WERI-Rb-1 (cell line): ENCODE results near the gene MCTS1.
"Not testable (repeated sequence)": the region's sequence is repeated elsewhere in the genome, so short reads cannot be mapped to it uniquely, and the experiment has no call there.

ENCODE experiments used
- DNase-seq: peaks from one replicate; pipeline ENCODE4 v3.0.0-alpha.2; 2020
- H3K27ac ChIP-seq: fragments of 250-450 bp; sonication (Bioruptor Pico); 2 replicates; pipeline ENCODE4 v1.5.1; 2020; ENCODE audit warnings: mild to moderate bottlenecking, moderate library complexity
- H3K27me3 ChIP-seq: fragments of 250-450 bp; sonication (Bioruptor Pico); 2 replicates; pipeline ENCODE4 v1.5.1; 2021; ENCODE audit warnings: mild to moderate bottlenecking, low read depth, moderate library complexity; ENCODE audit not compliant: insufficient read depth, severe bottlenecking
- H3K36me3 ChIP-seq: fragments of 250-450 bp; sonication (Bioruptor Pico); 2 replicates; pipeline ENCODE4 v1.5.1; 2020; ENCODE audit warnings: mild to moderate bottlenecking, moderate library complexity
- H3K4me3 ChIP-seq: 2 replicates; pipeline ENCODE4 v1.5.1; 2011; ENCODE audit warnings: low read depth, mild to moderate bottlenecking, control low read depth, low read length
- H3K9me3 ChIP-seq: fragments of 250-450 bp; sonication (Bioruptor Pico); 2 replicates; pipeline ENCODE4 v1.5.1; 2021; ENCODE audit warnings: mild to moderate bottlenecking, moderate library complexity; ENCODE audit not compliant: severe bottlenecking
- CTCF ChIP-seq: IDR thresholded peaks from 2 replicates; pipeline ENCODE4 v1.5.1; 2011; ENCODE audit warnings: low read depth, mild to moderate bottlenecking, control low read depth, inconsistent platforms, low read length

MCTS1 gene

GRCh38 chrX:120638619-120639018 lies 34.7 kb downstream of the MCTS1 start:
- H3K27me3 ChIP-seq: no peaks in the 10 kb centered on the region
- no peak for DNase-seq
- TF ChIP-seq CTCF: no peak
- H3K9me3 ChIP-seq: peaks cover 3% of the 10 kb centered on the region
- no peak overlapping the region for H3K27ac ChIP-seq
- H3K4me3 ChIP-seq: no peak overlapping the region
- no peaks in the 10 kb centered on the region for H3K36me3 ChIP-seq

- Histone ChIP-seq H3K27ac (no peak overlapping the region), H3K27me3 (peaks cover 2% of the 10 kb centered on the region), H3K36me3 (no peaks in the 10 kb centered on the region), H3K4me3 (no peak overlapping the region), H3K9me3 (no peaks in the 10 kb centered on the region)
- DNase-seq: no peak
- no peak for TF ChIP-seq CTCF
These were observed 39.0 kb downstream of the MCTS1 start for GRCh38 chrX:120642871-120643270.

GRCh38 chrX:120647127-120647526 lies 43.2 kb downstream of the MCTS1 start:
- Histone ChIP-seq H3K4me3 (no peak overlapping the region), H3K27me3 (peaks cover 2% of the 10 kb centered on the region), H3K9me3 (peaks cover 4% of the 10 kb centered on the region), H3K27ac (no peak overlapping the region), H3K36me3 (no peaks in the 10 kb centered on the region)
- no peak for DNase-seq
- no peak for TF ChIP-seq CTCF

- DNase-seq, H3K9me3 ChIP-seq, H3K4me3 ChIP-seq, H3K27me3 ChIP-seq, H3K27ac ChIP-seq, H3K36me3 ChIP-seq: not testable (repeated sequence)
These were observed 48.4 kb downstream of the MCTS1 start for GRCh38 chrX:120652256-120652655.

- H3K27me3 ChIP-seq: no peaks in the 10 kb centered on the region
- peak; percentile 59 for DNase-seq
- H3K9me3 ChIP-seq: peaks cover 4% of the 10 kb centered on the region
- H3K36me3 ChIP-seq: no peaks in the 10 kb centered on the region
- no peak overlapping the region for H3K27ac ChIP-seq
- TF ChIP-seq CTCF: no peak
- H3K4me3 ChIP-seq: no peak overlapping the region
These were observed 49.1 kb downstream of the MCTS1 start for GRCh38 chrX:120653000-120653399.

- Histone ChIP-seq H3K27ac (no peak overlapping the region), H3K9me3 (no peaks in the 10 kb centered on the region), H3K4me3 (no peak overlapping the region), H3K27me3 (peaks cover 3% of the 10 kb centered on the region), H3K36me3 (no peaks in the 10 kb centered on the region)
- peak; percentile 5 for DNase-seq
- TF ChIP-seq CTCF: no peak
These were observed 56.7 kb downstream of the MCTS1 start for GRCh38 chrX:120660637-120661036.
